NCI-H1417 (cell line): ENCODE results near the gene SLC26A11.
"Not testable (repeated sequence)": the region's sequence is repeated elsewhere in the genome, so short reads cannot be mapped to it uniquely, and the experiment has no call there.

Experiments
- DNase-seq, 3 experiments: peaks; one replicate each; lab custom pipeline; 2025; lab: John Stamatoyannopoulos, UW

Gene SLC26A11

GRCh38 chr17:80243526-80244433 lies 23.6 kb downstream of the SLC26A11 start:
- DNase-seq: no peak

- DNase-seq: not testable (repeated sequence)
These were observed 24.2 kb downstream of the SLC26A11 start for GRCh38 chr17:80244448-80244847.

- DNase-seq: no peak
These were observed 24.8 kb downstream of the SLC26A11 start for GRCh38 chr17:80244871-80245509.

GRCh38 chr17:80245566-80246265 lies 25.5 kb downstream of the SLC26A11 start:
- no peak for DNase-seq

GRCh38 chr17:80246266-80246681 lies 26.0 kb downstream of the SLC26A11 start:
- DNase-seq: no peak

- DNase-seq: no peak
These were observed 26.5 kb downstream of the SLC26A11 start for GRCh38 chr17:80246726-80247125.

GRCh38 chr17:80247561-80247960 lies 27.3 kb downstream of the SLC26A11 start:
- no peak for DNase-seq

GRCh38 chr17:80248001-80248893 lies 28.0 kb downstream of the SLC26A11 start:
- DNase-seq: no peak

GRCh38 chr17:80248894-80249710 lies 28.9 kb downstream of the SLC26A11 start:
- no peak for DNase-seq

GRCh38 chr17:80251966-80252365 lies 31.7 kb downstream of the SLC26A11 start:
- no peak for DNase-seq

GRCh38 chr17:80252871-80253270 lies 32.6 kb downstream of the SLC26A11 start:
- peak; percentile 26 to 64 (median 56) for DNase-seq

GRCh38 chr17:80253631-80254395 lies 33.6 kb downstream of the SLC26A11 start:
- DNase-seq: no peak

GRCh38 chr17:80254396-80255251 lies 34.4 kb downstream of the SLC26A11 start:
- peak in 2 of 3 experiments; percentile 31 to 59 for DNase-seq

- no peak for DNase-seq
These were observed 35.8 kb downstream of the SLC26A11 start for GRCh38 chr17:80256034-80256350.

- no peak for DNase-seq
These were observed 37.5 kb downstream of the SLC26A11 start for GRCh38 chr17:80257716-80258213.

GRCh38 chr17:80258296-80258695 lies 38.1 kb downstream of the SLC26A11 start:
- not testable (repeated sequence) for DNase-seq

- DNase-seq: peak in 1 of 3 experiments; percentile 33
These were observed 39.3 kb downstream of the SLC26A11 start for GRCh38 chr17:80259457-80260068.

GRCh38 chr17:80260069-80260535 lies 39.9 kb downstream of the SLC26A11 start:
- peak; percentile 50 to 76 (median 73) for DNase-seq
